ENCODE measurements around the gene POLR2E. TPM values are rescaled to one million over a fixed set of nuclear protein-coding genes. Genes with fewer than 3 reads are reported as not detected.

The POLR2E gene
- total RNA-seq, 4 donors from 2014 or later: 87.6 to 264 (median 163) TPM

DNA sequence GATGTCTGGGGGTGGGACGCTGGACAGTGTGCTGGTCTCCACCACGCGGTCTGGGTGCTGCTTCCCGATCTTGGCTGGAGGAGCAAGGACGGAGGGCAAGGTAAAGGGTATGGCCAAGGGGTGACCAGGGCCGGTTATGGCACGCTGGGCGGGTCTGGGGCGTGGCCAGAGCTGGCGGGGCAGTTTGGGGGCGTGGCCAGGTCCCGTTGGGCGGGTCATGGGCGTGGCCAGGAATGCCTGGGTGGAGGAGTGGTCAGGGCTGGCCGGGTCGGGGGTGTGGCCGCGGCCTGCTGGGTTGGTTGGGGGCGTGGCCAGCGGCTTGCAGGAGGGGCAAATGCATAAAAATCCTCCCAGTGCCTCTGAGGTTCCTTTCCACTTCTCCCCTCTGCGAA, 27.8 kb upstream of the POLR2E start:
- TF ChIP-seq CTCF (IDR thresholded peaks at IDR 0.05): no peak
- no peak for TF ChIP-seq POLR2A (IDR thresholded peaks at IDR 0.05)
- no peaks in the 10 kb centered on the region for H3K27me3 ChIP-seq
- no peak overlapping the region for H3K27ac ChIP-seq
- H3K4me3 ChIP-seq (replicated peaks in 1 of 3): no peak overlapping the region
- WGBS, 2 donors: 66 to 74% methylated on average over 12 to 21 of the region's 21 CpGs
- H3K4me1 ChIP-seq: no peaks in the 10 kb centered on the region
- H3K9me3 ChIP-seq: no peaks in the 10 kb centered on the region
- peaks cover 72 to 79% of the 10 kb centered on the region in 2 donors for H3K36me3 ChIP-seq
- peak in 1 of 2 donors; percentile 37 for DNase-seq
- intact Hi-C loops (cut with DNase I): no loop called here

- no peaks in the 10 kb centered on the region for H3K27me3 ChIP-seq
- H3K4me1 ChIP-seq: no peaks in the 10 kb centered on the region
- TF ChIP-seq POLR2A (IDR thresholded peaks at IDR 0.05): no peak
- no peak for TF ChIP-seq CTCF (IDR thresholded peaks at IDR 0.05)
- 94 to 97% methylated on average over 42 to 46 of the region's 63 CpGs for WGBS, 2 donors
- H3K27ac ChIP-seq: no peak overlapping the region
- H3K4me3 ChIP-seq (replicated peaks in 1 of 3): no peak overlapping the region
- H3K9me3 ChIP-seq: no peaks in the 10 kb centered on the region
- intact Hi-C loops (cut with DNase I): no loop called here
- H3K36me3 ChIP-seq: peaks cover 74 to 82% of the 10 kb centered on the region in 2 donors
- DNase-seq: no peak
Observed at GRCh38 chr19:1122021-1122971, 27.1 kb upstream of the POLR2E start.

DNA sequence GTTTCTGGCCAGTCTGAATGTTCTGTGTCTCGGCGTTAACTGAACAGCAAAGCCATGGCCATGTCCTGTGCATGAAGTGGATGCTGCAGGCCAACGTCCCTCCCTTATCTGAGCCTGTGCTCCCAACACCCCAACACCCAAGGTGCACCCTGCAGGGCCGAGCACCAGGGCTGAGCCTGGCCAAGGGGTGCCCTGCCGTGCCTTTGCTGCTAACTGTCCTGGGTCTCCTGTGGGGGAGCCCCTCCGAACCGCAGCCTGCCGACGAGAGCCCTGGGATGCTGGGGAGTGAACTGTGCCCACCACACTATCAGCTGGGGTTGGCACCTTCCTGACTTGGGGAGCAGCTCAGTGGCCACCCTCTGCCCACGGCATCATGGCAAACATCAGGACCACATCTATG, 26.2 kb upstream of the POLR2E start:
- intact Hi-C loops (cut with DNase I): no loop called here
- WGBS, 2 donors: 97 to 98% methylated on average over 4 to 10 of the region's 10 CpGs
- H3K9me3 ChIP-seq: no peaks in the 10 kb centered on the region
- H3K4me3 ChIP-seq (replicated peaks in 1 of 3): no peak overlapping the region
- DNase-seq: no peak
- H3K36me3 ChIP-seq: peaks cover 74 to 85% of the 10 kb centered on the region in 2 donors
- no peaks in the 10 kb centered on the region for H3K27me3 ChIP-seq
- H3K4me1 ChIP-seq: no peaks in the 10 kb centered on the region
- no peak for TF ChIP-seq CTCF (IDR thresholded peaks at IDR 0.05)
- TF ChIP-seq POLR2A (IDR thresholded peaks at IDR 0.05): no peak
- H3K27ac ChIP-seq: no peak overlapping the region

DNA sequence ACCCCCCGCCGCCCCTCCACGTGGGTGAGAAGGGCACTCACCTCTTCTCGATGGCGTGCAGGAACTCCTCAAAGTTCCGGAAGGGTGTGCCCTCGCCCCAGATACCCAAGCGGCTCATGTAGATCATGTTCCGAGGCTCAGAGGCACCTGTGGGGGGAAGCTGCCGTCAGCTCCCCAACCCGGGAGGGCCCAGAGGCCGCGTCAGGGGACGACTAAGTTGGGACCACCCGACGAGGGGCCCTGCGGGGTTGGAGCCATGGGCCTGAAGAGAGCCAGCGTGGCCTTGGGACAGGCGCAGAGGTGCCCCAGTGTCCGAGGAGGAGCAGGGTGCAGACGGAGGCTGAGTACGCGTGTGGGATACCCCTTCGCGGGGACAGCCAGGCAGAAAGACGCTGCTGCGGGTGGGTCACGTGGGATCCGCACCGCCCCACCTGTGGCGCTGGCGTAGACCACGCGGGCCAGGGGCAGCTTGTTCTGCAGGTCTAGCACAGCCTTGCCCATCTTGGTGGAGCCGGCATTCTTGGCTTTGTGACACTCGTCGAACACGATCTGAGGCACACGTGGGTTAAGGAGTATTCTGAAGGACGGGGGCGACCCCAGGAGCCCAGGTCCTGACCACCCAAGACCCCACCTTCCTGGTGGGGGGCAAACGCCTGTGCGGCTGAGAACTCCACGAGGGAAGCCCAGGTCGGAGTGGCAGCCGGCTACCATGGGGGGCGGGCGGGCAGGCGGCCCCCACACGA, 24.5 kb upstream of the POLR2E start:
- Histone ChIP-seq H3K4me3 (replicated peaks in 1 of 3) (no peak overlapping the region), H3K4me1 (no peaks in the 10 kb centered on the region), H3K36me3 (peaks cover 80 to 93% of the 10 kb centered on the region in 2 donors), H3K9me3 (no peaks in the 10 kb centered on the region), H3K27ac (no peak overlapping the region), H3K27me3 (no peaks in the 10 kb centered on the region)
- 94 to 98% methylated on average over 25 to 36 of the region's 50 CpGs for WGBS, 2 donors
- TF ChIP-seq POLR2A (IDR thresholded peaks at IDR 0.05) (no peak), CTCF (IDR thresholded peaks at IDR 0.05) (no peak)
- intact Hi-C loops (cut with DNase I): no loop called here
- DNase-seq: no peak
